ENCODE data around the gene UPP1.

DNA sequence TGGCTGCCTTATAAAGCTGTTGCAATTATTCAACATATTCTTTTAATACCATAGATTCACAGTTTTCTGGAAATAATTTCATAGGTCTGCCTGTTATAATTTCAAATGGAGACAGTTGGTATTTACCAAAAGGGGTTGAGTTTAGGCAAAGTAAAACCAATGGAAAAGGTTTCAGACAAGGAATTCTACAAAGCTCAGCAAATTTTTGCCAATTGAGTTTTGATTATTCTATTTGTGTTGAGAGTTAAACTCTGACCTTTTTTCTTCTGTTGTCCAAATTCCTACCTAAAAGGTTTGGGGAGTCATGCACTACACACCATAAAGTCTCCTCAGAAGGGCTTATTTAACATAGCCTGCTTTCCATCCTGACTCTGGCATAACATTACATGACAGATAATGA, 43.7 kb downstream of the UPP1 start:
- TF ChIP-seq EZH2 (IDR thresholded peaks at IDR 0.05; ENCODE audit: borderline replicate concordance, insufficient read depth, low read depth, low read length, poor library complexity, severe bottlenecking): no peak
- TF ChIP-seq, protein P1, sequence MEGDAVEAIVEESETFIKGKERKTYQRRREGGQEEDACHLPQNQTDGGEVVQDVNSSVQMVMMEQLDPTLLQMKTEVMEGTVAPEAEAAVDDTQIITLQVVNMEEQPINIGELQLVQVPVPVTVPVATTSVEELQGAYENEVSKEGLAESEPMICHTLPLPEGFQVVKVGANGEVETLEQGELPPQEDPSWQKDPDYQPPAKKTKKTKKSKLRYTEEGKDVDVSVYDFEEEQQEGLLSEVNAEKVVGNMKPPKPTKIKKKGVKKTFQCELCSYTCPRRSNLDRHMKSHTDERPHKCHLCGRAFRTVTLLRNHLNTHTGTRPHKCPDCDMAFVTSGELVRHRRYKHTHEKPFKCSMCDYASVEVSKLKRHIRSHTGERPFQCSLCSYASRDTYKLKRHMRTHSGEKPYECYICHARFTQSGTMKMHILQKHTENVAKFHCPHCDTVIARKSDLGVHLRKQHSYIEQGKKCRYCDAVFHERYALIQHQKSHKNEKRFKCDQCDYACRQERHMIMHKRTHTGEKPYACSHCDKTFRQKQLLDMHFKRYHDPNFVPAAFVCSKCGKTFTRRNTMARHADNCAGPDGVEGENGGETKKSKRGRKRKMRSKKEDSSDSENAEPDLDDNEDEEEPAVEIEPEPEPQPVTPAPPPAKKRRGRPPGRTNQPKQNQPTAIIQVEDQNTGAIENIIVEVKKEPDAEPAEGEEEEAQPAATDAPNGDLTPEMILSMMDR (IDR thresholded peaks at IDR 0.05): no peak

All from B cell (primary cell).